WI38 (cell line): ENCODE results near the gene PACRGL.

Source experiments
- H3K4me3 ChIP-seq: 2 replicates; pipeline ENCODE4 v1.5.1; 2011; ENCODE audit warnings: low read depth, mild to moderate bottlenecking, control low read depth, low read length
- CTCF ChIP-seq: IDR thresholded peaks from 2 replicates; pipeline ENCODE4 v1.5.1; 2012; ENCODE audit warnings: low read depth, mild to moderate bottlenecking, control low read depth, low read length

Gene PACRGL

GRCh38 chr4:20676501-20677197 lies 23.6 kb upstream of the PACRGL start:
- no peak overlapping the region for H3K4me3 ChIP-seq
- TF ChIP-seq CTCF: no peak

DNA sequence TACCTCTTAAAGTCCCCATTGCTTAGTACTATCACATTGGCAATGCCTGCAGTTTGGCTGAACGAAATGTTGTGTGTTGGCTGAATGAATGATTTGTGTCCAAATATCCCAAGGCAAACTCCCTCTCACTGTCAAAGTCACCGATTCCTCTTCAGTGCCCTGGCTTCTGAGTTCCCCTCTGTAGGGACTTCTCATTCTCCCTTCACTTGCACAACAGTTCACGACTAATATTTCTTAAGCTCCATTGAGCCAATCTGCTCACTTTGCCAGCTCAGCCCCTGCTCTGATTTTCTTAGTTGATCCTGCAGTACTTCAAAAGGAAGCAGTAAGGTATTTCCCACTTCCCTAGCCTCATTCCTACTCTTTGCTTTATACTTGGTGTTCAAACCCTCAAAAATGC lies 21.9 kb upstream of the PACRGL start:
- H3K4me3 ChIP-seq: no peak overlapping the region
- TF ChIP-seq CTCF: no peak

GRCh38 chr4:20679951-20680350 lies 20.3 kb upstream of the PACRGL start:
- no peak overlapping the region for H3K4me3 ChIP-seq
- TF ChIP-seq CTCF: no peak

- TF ChIP-seq CTCF: no peak
- H3K4me3 ChIP-seq: no peak overlapping the region
These were observed 19.5 kb upstream of the PACRGL start for GRCh38 chr4:20680736-20681135.

GRCh38 chr4:20681271-20681670 lies 19.0 kb upstream of the PACRGL start:
- TF ChIP-seq CTCF: no peak

GRCh38 chr4:20682853-20683252 lies 17.4 kb upstream of the PACRGL start:
- H3K4me3 ChIP-seq: no peak overlapping the region

More at GRCh38 chr4:20681271-20681670, 19.0 kb upstream of the PACRGL start:
- no peak overlapping the region for H3K4me3 ChIP-seq

More at GRCh38 chr4:20682853-20683252, 17.4 kb upstream of the PACRGL start:
- no peak for TF ChIP-seq CTCF
